Fibroblast of mammary gland (primary cell): ENCODE results near the gene OSBPL7.

Source experiments
- DNase-seq: peaks from one replicate; pipeline ENCODE4 v3.0.0-alpha.2; 2010; ENCODE audit warnings: low read depth
- H3K4me3 ChIP-seq: 2 replicates; pipeline ENCODE4 v1.5.1; 2011; ENCODE audit warnings: low read depth, mild to moderate bottlenecking, low read length, moderate library complexity; ENCODE audit not compliant: control insufficient read depth
- TF ChIP-seq, protein P1 (sequence below): conservative IDR thresholded peaks from 2 replicates; pipeline ENCODE4 v1.5.1; 2011; ENCODE audit warnings: low read depth, low read length, inconsistent platforms; ENCODE audit not compliant: control insufficient read depth, insufficient read depth

The OSBPL7 gene

DNA sequence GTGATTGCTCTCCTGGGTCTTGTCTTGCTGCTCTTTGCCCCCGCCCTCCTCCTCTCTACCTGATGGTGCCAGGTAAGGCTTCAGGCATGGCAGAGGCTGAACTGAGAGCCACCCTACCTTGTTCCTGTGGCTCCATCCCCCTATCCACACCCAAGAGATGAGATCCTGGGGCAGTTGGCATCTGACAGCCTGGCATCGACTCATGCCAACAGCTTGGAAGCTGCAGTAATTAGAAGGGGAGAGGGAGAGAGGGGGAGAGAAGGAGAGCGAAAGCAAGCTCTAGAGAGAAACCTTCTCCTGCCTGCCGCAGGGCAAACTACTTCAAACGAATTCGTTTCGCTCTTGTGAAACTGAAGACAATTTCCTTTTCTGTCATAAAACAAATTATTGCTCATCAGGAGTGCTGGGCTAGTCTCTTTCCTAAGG, 43.2 kb upstream of the OSBPL7 start:
- no peak for DNase-seq
- TF ChIP-seq, protein P1, sequence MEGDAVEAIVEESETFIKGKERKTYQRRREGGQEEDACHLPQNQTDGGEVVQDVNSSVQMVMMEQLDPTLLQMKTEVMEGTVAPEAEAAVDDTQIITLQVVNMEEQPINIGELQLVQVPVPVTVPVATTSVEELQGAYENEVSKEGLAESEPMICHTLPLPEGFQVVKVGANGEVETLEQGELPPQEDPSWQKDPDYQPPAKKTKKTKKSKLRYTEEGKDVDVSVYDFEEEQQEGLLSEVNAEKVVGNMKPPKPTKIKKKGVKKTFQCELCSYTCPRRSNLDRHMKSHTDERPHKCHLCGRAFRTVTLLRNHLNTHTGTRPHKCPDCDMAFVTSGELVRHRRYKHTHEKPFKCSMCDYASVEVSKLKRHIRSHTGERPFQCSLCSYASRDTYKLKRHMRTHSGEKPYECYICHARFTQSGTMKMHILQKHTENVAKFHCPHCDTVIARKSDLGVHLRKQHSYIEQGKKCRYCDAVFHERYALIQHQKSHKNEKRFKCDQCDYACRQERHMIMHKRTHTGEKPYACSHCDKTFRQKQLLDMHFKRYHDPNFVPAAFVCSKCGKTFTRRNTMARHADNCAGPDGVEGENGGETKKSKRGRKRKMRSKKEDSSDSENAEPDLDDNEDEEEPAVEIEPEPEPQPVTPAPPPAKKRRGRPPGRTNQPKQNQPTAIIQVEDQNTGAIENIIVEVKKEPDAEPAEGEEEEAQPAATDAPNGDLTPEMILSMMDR = no peak
- no peak overlapping the region for H3K4me3 ChIP-seq

DNA sequence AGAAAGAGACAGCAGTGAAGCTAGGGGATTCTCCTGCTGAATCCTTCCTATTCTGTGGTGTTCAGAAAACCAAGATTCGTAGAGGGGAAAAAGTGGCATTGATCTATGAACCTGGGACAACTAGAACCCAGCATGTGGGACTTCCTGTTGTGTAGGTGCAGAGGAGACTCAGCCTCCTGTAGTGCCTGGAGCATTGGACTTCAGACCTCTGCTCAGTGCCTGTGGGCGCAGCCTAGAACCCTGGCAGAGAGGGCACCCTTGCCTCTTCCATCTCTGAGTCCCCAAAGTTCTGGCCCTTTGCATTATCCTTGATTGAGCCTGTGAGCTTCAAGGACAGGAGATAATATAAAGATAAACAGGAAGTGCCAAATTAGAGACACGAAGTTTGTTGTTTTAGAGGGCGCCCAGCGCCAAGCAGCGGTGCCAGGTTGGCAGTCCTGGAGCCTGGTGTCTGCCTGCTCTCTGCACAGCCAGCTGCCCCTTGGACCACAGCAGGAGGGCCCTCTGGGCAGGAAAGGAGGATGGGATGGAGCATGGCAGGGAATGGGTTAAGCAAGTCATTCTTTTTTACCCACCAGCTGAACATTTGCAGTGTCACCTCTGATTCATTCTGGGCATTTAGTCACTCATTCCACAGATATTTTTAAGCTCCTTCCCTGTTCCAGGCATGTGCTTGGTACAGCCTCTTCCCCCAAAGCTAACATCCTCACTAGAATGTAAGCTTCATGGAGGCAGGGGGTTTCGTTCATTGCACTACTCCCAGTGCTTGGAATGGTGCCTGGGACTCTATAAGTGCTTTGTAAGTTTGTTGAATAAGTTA, 41.2 kb upstream of the OSBPL7 start:
- peak; percentile 85 for DNase-seq
- TF ChIP-seq, protein P1 = no peak
- H3K4me3 ChIP-seq = no peak overlapping the region

DNA sequence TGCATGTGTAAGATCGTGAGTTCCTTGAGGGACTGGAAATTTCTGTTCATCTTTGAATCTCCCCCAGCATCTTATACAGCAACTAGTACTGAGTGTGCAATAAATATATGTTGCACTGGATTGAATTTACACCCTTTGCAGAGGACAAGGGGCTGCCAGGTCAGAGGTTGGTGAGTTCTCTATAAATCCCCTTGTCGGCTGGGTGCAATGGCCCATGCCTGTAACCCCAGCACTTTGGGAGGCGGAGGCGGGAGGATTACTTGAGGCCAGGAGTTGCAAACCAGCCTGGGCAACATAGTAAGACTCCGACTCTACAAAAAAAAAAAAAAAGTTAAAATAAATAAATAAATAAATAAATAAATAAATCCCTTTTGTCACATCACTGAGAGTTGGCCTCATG, 38.8 kb upstream of the OSBPL7 start:
- no peak overlapping the region for H3K4me3 ChIP-seq
- DNase-seq = no peak
- TF ChIP-seq, protein P1 = no peak

DNA sequence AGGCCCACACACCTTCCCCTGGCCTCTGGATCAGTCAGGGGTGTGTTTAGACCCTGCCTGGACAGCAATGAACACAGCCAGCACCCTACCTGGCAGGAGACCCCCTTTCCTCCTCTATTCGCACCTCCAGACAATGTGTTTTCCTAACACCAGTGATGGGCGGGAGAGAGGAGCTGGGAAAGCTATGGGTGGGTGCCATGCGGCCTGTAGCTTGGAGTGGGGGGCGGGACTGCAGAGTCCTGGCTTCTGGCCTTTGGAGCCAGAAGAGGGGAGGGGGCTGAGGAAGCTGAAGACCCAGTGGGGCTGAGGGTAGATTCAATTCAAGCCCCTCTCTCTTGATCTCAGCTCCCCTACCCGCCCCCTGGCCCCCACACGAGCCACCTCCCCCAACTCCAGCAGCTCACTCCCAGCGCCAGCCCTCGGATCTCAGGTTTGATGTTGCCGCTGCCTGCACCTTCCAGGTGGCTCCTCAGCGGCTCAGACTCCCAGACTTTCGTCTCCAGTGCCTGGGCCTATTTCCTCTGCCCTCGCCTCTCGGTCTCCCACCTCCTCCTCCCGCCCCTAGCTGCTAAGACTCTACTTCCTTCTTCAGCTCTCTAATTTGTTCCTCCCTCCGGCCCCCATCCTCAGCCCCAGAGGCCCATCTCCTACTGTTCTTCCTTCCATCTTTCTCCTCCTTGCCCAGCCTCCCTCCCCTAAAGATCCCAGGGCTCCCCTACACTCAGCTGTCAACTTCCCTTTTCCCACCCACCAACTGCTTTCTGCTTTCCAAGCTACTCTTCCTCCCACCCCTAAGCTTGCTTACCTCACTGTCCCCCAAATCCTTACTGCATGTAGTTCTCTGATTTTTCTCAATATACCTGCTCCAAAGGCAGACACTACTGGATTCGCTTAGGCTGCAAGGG, 36.2 kb upstream of the OSBPL7 start:
- TF ChIP-seq, protein P1 = no peak
- H3K4me3 ChIP-seq = no peak overlapping the region

DNA sequence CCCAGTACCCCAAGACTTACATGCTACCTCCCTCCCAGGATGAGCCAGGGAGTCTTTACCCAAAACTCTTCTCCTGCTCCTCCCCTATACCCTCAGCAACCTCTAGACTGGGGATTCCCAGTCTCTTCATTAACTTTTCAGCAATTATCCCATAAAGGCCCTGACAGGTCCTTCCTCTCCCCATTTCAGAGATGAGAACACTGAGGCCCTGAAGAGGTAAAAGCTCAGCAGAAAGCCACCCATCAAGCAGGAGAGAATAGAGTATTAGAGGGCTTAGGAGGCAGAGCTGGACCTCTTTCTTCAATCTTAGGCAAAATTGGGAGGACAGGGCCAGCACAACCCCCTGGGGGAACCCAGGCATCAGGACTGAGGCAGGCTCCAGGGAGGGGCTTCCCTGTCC, 35.2 kb upstream of the OSBPL7 start:
- TF ChIP-seq, protein P1 = no peak
- DNase-seq = no peak
- H3K4me3 ChIP-seq = no peak overlapping the region

More for the DNA sequence above, 36.2 kb upstream of the OSBPL7 start:
- DNase-seq = no peak

DNA sequence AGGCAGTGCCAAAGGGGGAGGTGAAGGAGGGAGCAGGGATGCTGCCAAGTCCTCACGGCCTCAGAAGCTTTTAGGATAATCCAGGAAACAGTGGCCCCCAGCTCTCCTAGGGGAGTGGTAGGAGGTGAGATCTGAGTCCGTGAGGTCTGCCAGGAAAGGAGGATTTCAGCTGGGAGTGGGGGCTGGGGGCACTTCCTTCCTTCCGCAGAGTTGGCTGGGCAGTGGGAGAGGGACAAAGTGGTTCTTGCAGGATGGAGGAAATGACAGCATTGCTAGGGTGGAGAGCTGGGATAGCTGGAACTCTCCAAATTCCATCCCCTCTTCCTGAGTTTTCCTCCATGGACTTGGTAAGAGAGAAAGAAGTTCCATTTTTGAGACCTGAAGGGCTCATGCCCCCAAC, 34.1 kb upstream of the OSBPL7 start:
- TF ChIP-seq, protein P1 = no peak
- DNase-seq = no peak
- no peak overlapping the region for H3K4me3 ChIP-seq
